K562 (cell line): ENCODE results near the gene BMF. TPM values are rescaled to one million over a fixed set of nuclear protein-coding genes. Genes with fewer than 3 reads are reported as not detected.

Source experiments
- BRD9 ChIP-seq: fragments of 450-650 bp; IDR thresholded peaks from 2 replicates; pipeline ENCODE4 v1.6.1; 2018; ENCODE audit warnings: low read depth; ENCODE audit not compliant: partially characterized antibody
- CEBPB ChIP-seq: fragments of 450-650 bp; IDR thresholded peaks from 2 replicates; pipeline ENCODE4 v1.6.1; 2016; ENCODE audit warnings: missing genetic modification characterization, missing compliant biosample characterization
- CEBPG ChIP-seq, 3 experiments: fragments of 200-800 bp in 1 of 3; sonication (Bioruptor generic) in 1 of 3; sonication (generic) in 1 of 3; formaldehyde crosslinking in 1 of 3; IDR thresholded peaks in 2 of 3; conservative IDR thresholded peaks in 1 of 3; 2 replicates each; pipeline versions ENCODE4 v1.6.1 to v1.8.0; 2016 to 2022; ENCODE audit warnings: missing compliant biosample characterization in 2 of 3, missing genetic modification characterization in 2 of 3, mild to moderate bottlenecking in 1 of 3, missing genetic modification reagents in 1 of 3
- EP300 ChIP-seq: IDR thresholded peaks from 2 replicates; pipeline ENCODE4 v1.6.1; 2012; ENCODE audit warnings: low read length, improper control_type of control experiment
- GATA2 ChIP-seq: sonication (generic); formaldehyde crosslinking; IDR thresholded peaks from 2 replicates; pipeline ENCODE4 v1.4.0; 2020; ENCODE audit warnings: mild to moderate bottlenecking, missing genetic modification reagents
- ILK ChIP-seq: fragments of 450-650 bp; IDR thresholded peaks from 2 replicates; pipeline ENCODE4 v1.6.1; 2016; ENCODE audit warnings: missing genetic modification characterization, low read depth, mild to moderate bottlenecking, missing compliant biosample characterization, moderate library complexity, borderline replicate concordance
- MCM7 ChIP-seq, 2 experiments: fragments of 450-650 bp; IDR thresholded peaks; 2 replicates each; pipeline ENCODE4 v1.6.1; 2016 to 2018
- NCOA1 ChIP-seq: fragments of 450-650 bp; IDR thresholded peaks from 2 replicates; pipeline ENCODE4 v1.6.1; 2016; ENCODE audit warnings: low read depth
- PHB ChIP-seq: fragments of 250-450 bp; sonication (Bioruptor Pico); IDR thresholded peaks from 2 replicates; pipeline ENCODE4 v1.5.0; 2021
- POU5F1 ChIP-seq: fragments of 150-350 bp; IDR thresholded peaks from 2 replicates; pipeline ENCODE4 v1.6.1; 2014; ENCODE audit warnings: borderline replicate concordance, low read length, low read depth, mild to moderate bottlenecking; ENCODE audit not compliant: partially characterized antibody
- PPARD ChIP-seq: fragments of 250-450 bp; sonication (Bioruptor Pico); IDR thresholded peaks from 2 replicates; pipeline ENCODE4 v1.8.0; 2022; ENCODE audit warnings: inconsistent platforms, mild to moderate bottlenecking, moderate library complexity
- PRMT5 ChIP-seq: sonication (generic); formaldehyde crosslinking; IDR thresholded peaks from 2 replicates; pipeline ENCODE4 v1.5.0; 2020; ENCODE audit warnings: missing genetic modification reagents
- RBM25 ChIP-seq: fragments of 200-400 bp; formaldehyde crosslinking; IDR thresholded peaks from 2 replicates; pipeline ENCODE4 v1.6.1; 2018; ENCODE audit warnings: low read length, low read depth, moderate library complexity; ENCODE audit not compliant: severe bottlenecking
- SAP30 ChIP-seq: fragments of 200-600 bp; sonication (generic); IDR thresholded peaks from 2 replicates; pipeline ENCODE4 v1.6.1; 2012; ENCODE audit warnings: borderline replicate concordance, low read depth, mild to moderate bottlenecking, moderate library complexity, low read length, control low read depth, inconsistent platforms; ENCODE audit not compliant: insufficient read depth, poor library complexity, severe bottlenecking
- SUPT5H ChIP-seq: fragments of 450-650 bp; IDR thresholded peaks from 2 replicates; pipeline ENCODE4 v1.6.1; 2016
- TEAD1 ChIP-seq, 2 experiments: fragments of 450-650 bp in 1 of 2; sonication (generic) in 1 of 2; formaldehyde crosslinking; IDR thresholded peaks; 2 replicates each; pipeline versions ENCODE4 v1.4.0 to v1.8.0; 2020 to 2022; ENCODE audit warnings: mild to moderate bottlenecking in 2 of 2, missing genetic modification reagents in 1 of 2
- ZBED1 ChIP-seq: IDR thresholded peaks from 2 replicates; pipeline ENCODE4 v1.6.1; 2014
- ZC3H11A ChIP-seq: IDR thresholded peaks from 2 replicates; pipeline ENCODE4 v1.6.1; 2012; ENCODE audit warnings: low read depth, low read length, improper control_type of control experiment
- ZKSCAN3 ChIP-seq: fragments of 250-450 bp; sonication (Bioruptor Pico); IDR thresholded peaks from 2 replicates; pipeline ENCODE4 v1.4.0; 2020
- ZNF197 ChIP-seq: fragments of 200-800 bp; sonication (Bioruptor generic); IDR thresholded peaks from 2 replicates; pipeline ENCODE4 v1.6.1; 2016; ENCODE audit warnings: low read depth, missing genetic modification characterization, missing compliant biosample characterization
- ZNF316 ChIP-seq: fragments of 450-650 bp; IDR thresholded peaks from 2 replicates; pipeline ENCODE4 v1.6.1; 2016
- ZZZ3 ChIP-seq: fragments of 450-650 bp; IDR thresholded peaks from 2 replicates; pipeline ENCODE4 v1.6.1; 2016; ENCODE audit warnings: antibody characterized with exemption, mild to moderate bottlenecking, moderate library complexity
- polyA plus RNA-seq, 8 experiments: library from polyadenylated mRNA; depleted of rRNA in 4 of 8; stranded (reverse) in 5 of 8; unstranded in 3 of 8; fragments of >200 nt; fragmentation: Nextera tagmentation in 2 of 8; fragmentation: Illumina TruSeq in 1 of 8; extraction: Ambion mirVana in 2 of 8; extraction: Trizol in 1 of 8; gene quantifications; 2 replicates each; pipeline versions ENCODE4 v1.2.1 to v1.2.3, GENCODE V29; 2011 to 2014; ENCODE audit warnings: inconsistent platforms in 1 of 8, missing spikeins in 1 of 8
- total RNA-seq, 7 experiments: library from RNA; depleted of rRNA in 6 of 7; stranded (reverse); fragments of >200 nt in 6 of 7; fragmentation: Illumina TruSeq in 2 of 7; extraction: Trizol in 2 of 7; gene quantifications; 2 replicates each; pipeline versions ENCODE4 v1.2.1 to v1.2.3, GENCODE V29; 2011 to 2021; ENCODE audit warnings: low replicate concordance in 1 of 7
- TF ChIP-seq, protein P1 (sequence below): sonication (generic); formaldehyde crosslinking; IDR thresholded peaks from 2 replicates; pipeline ENCODE4 v1.5.0; 2020; ENCODE audit warnings: missing genetic modification reagents
- TF ChIP-seq, protein P2 (sequence below): fragments of 450-650 bp; IDR thresholded peaks from 2 replicates; pipeline ENCODE4 v1.7.0; 2016; ENCODE audit warnings: borderline replicate concordance
- TF ChIP-seq, protein P3 (sequence below): fragments of 250-450 bp; sonication (Bioruptor Pico); IDR thresholded peaks from 2 replicates; pipeline ENCODE4 v1.5.0; 2021

The BMF gene
- total and polyA plus RNA-seq, 9 of the 15 experiments (the other 6 are each of a cell fraction or from before 2014, with no cell fraction given), result 0.25 to 0.91 (median 0.59) TPM; not detected in 2

DNA sequence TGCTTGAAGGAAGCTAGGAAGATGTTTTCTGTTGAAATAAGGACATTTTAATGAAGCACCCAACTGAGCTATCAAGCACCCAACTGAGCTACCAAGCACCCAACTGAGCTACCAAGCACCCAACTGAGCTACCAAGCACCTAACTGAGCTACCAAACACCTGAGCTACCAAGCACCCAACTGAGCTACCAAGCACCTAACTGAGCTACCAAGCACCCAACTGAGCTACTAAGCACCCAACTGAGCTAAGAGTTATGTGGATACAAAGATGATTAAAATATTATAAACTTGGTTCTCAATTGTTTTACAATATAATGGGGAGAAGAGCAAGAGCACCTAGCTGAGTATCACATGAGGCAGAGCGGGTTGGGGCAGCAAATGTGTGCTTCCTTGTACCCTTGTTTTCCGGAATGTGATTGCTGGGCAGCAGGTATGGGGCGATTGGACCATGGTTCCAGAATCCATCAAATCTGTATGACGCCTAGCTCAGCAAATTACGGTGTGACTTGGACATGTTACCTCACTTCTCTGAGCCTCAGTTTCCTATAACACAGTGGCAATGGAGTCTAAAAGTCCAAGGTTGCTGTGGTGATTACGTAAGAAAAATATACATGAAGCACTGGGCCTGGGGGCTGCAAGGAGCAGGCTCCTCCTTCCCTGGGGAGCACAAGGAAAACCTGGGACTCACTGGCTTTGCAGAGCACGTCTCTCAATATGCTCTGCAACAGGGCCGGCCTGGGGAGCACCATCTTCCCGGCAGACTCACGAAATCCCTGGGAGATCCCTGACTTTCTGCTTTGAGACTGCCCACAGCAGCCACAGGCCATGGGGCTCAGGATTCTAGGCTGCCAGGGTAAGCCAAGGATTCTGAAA, 11.3 kb downstream of the BMF start (continued):
- TF ChIP-seq CEBPG (CRISPR knock-in tag; IDR thresholded peaks at IDR 0.05) (0 out of 2 replicates have a peak, but pooled peaks have one; percentile 10), CEBPG (tag; conservative IDR thresholded peaks at IDR 0.05 in 1 of 2, IDR thresholded peaks at IDR 0.05 in 1 of 2) (peak; percentile 15 to 33; a peak in 1 of 4 replicates), CEBPB (peak; percentile 71), ZKSCAN3 (CRISPR knock-in tag) (no peak), GATA2 (CRISPR knock-in tag) (no peak), EP300 (no peak), SUPT5H (no peak), PRMT5 (CRISPR knock-in tag) (no peak), ILK (tag) (no peak), TEAD1 (CRISPR knock-in tag; IDR thresholded peaks at IDR 0.05) (no peak), ZNF197 (CRISPR knock-in tag) (no peak), ZZZ3 (no peak), ZBED1 (no peak), ZNF316 (peak; percentile 46), MCM7 (IDR thresholded peaks at IDR 0.05) (no peak), PHB (no peak), PPARD (no peak), RBM25 (peak; percentile 92), NCOA1 (no peak), POU5F1 (no peak), SAP30 (no peak), BRD9 (no peak), ZC3H11A (no peak)
- TF ChIP-seq, protein P1, sequence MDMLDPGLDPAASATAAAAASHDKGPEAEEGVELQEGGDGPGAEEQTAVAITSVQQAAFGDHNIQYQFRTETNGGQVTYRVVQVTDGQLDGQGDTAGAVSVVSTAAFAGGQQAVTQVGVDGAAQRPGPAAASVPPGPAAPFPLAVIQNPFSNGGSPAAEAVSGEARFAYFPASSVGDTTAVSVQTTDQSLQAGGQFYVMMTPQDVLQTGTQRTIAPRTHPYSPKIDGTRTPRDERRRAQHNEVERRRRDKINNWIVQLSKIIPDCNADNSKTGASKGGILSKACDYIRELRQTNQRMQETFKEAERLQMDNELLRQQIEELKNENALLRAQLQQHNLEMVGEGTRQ (CRISPR knock-in tag), result no peak
- TF ChIP-seq, protein P2, sequence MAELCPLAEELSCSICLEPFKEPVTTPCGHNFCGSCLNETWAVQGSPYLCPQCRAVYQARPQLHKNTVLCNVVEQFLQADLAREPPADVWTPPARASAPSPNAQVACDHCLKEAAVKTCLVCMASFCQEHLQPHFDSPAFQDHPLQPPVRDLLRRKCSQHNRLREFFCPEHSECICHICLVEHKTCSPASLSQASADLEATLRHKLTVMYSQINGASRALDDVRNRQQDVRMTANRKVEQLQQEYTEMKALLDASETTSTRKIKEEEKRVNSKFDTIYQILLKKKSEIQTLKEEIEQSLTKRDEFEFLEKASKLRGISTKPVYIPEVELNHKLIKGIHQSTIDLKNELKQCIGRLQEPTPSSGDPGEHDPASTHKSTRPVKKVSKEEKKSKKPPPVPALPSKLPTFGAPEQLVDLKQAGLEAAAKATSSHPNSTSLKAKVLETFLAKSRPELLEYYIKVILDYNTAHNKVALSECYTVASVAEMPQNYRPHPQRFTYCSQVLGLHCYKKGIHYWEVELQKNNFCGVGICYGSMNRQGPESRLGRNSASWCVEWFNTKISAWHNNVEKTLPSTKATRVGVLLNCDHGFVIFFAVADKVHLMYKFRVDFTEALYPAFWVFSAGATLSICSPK, result peak; percentile 50; the same call in 1 of the 2 replicates
- TF ChIP-seq, protein P3, sequence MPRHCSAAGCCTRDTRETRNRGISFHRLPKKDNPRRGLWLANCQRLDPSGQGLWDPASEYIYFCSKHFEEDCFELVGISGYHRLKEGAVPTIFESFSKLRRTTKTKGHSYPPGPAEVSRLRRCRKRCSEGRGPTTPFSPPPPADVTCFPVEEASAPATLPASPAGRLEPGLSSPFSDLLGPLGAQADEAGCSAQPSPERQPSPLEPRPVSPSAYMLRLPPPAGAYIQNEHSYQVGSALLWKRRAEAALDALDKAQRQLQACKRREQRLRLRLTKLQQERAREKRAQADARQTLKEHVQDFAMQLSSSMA, result no peak
